GM23338 (cell line): ENCODE data around the gene ASXL2. TPM values are rescaled to one million over a fixed set of nuclear protein-coding genes. Genes with fewer than 3 reads are reported as not detected.

Source experiments
- ATAC-seq: fragments of 200-7000 bp; cut with Tn5 transposase; 3 replicates; pipeline ENCODE4 v1.9.1; 2020
- DNase-seq: peaks from one replicate; pipeline ENCODE4 v3.0.0-alpha.2; 2015; ENCODE audit warnings: low spot score
- H2AFZ ChIP-seq: fragments of 200-600 bp; sonication (generic); 2 replicates; pipeline ENCODE4 v1.8.0; 2016; ENCODE audit warnings: antibody characterized with exemption, mild to moderate bottlenecking, moderate library complexity
- H3F3A ChIP-seq: fragments of 200-600 bp; sonication (generic); replicated peaks from 2 replicates; pipeline ENCODE4 v1.8.0; 2017; ENCODE audit warnings: antibody characterized with exemption, mixed run types, low read depth
- H3K27ac ChIP-seq: fragments of 200-600 bp; sonication (generic); 2 replicates; pipeline ENCODE4 v1.6.1; 2016; ENCODE audit warnings: low read depth
- H3K27me3 ChIP-seq: fragments of 200-600 bp; sonication (generic); 2 replicates; pipeline ENCODE4 v1.8.0; 2016; ENCODE audit warnings: mild to moderate bottlenecking, mixed run types, moderate library complexity; ENCODE audit not compliant: insufficient read depth
- H3K36me3 ChIP-seq: fragments of 200-600 bp; sonication (generic); 2 replicates; pipeline ENCODE4 v1.8.0; 2016; ENCODE audit warnings: mild to moderate bottlenecking; ENCODE audit not compliant: insufficient read depth
- H3K4me1 ChIP-seq: fragments of 200-600 bp; sonication (generic); 2 replicates; pipeline ENCODE4 v1.8.0; 2016; ENCODE audit warnings: mild to moderate bottlenecking, moderate library complexity; ENCODE audit not compliant: insufficient read depth
- H3K4me2 ChIP-seq: fragments of 200-600 bp; sonication (generic); 2 replicates; pipeline ENCODE4 v1.7.1; 2017; ENCODE audit warnings: mixed run types
- H3K4me3 ChIP-seq: fragments of 200-600 bp; sonication (generic); 2 replicates; pipeline ENCODE4 v1.6.1; 2016; ENCODE audit warnings: mixed run types
- H3K79me2 ChIP-seq: fragments of 200-600 bp; sonication (generic); replicated peaks from 2 replicates; pipeline ENCODE4 v1.8.0; 2017; ENCODE audit warnings: mild to moderate bottlenecking; ENCODE audit not compliant: insufficient read depth
- H3K9me2 ChIP-seq: fragments of 200-600 bp; sonication (generic); 2 replicates; pipeline ENCODE4 v1.8.0; 2017; ENCODE audit not compliant: insufficient read depth
- H4K20me1 ChIP-seq: fragments of 200-600 bp; sonication (generic); replicated peaks from 2 replicates; pipeline ENCODE4 v1.8.0; 2017; ENCODE audit warnings: mild to moderate bottlenecking; ENCODE audit not compliant: insufficient read depth
- H3K27ac Mint-ChIP-seq: 2 replicates; pipeline ENCODE4 v1.8.0; 2020; ENCODE audit warnings: inconsistent platforms, mild to moderate bottlenecking, moderate library complexity, mixed read lengths
- H3K27me3 Mint-ChIP-seq: 3 replicates; pipeline ENCODE4 v1.8.0; 2022; ENCODE audit warnings: low read depth, mild to moderate bottlenecking, moderate library complexity, mixed read lengths, inconsistent platforms; ENCODE audit not compliant: insufficient read depth, poor library complexity
- H3K36me3 Mint-ChIP-seq: 3 replicates; pipeline ENCODE4 v1.8.0; 2021; ENCODE audit warnings: low read depth, mild to moderate bottlenecking, inconsistent platforms, moderate library complexity, mixed read lengths
- H3K4me1 Mint-ChIP-seq: 3 replicates; pipeline ENCODE4 v1.8.0; 2020; ENCODE audit warnings: mild to moderate bottlenecking, inconsistent platforms, mixed read lengths
- H3K4me3 Mint-ChIP-seq: 3 replicates; pipeline ENCODE4 v1.8.0; 2021; ENCODE audit warnings: moderate library complexity, mild to moderate bottlenecking, inconsistent platforms, mixed read lengths
- H3K9me3 Mint-ChIP-seq: 3 replicates; pipeline ENCODE4 v1.8.0; 2020; ENCODE audit warnings: moderate library complexity, mild to moderate bottlenecking, inconsistent platforms, mixed read lengths
- CREB1 ChIP-seq: fragments of 250-450 bp; sonication (Bioruptor Pico); IDR thresholded peaks from 2 replicates; pipeline ENCODE4 v1.5.0; 2020; ENCODE audit warnings: low read depth, mild to moderate bottlenecking, moderate library complexity
- CTCF ChIP-seq, 2 experiments: fragments of 200-600 bp in 1 of 2; sonication (generic) in 1 of 2; conservative IDR thresholded peaks; 2 replicates each; pipeline versions ENCODE4 v1.5.1 to v1.6.1; 2016 to 2017; ENCODE audit warnings: antibody characterized with exemption in 2 of 2, low read depth in 2 of 2, mild to moderate bottlenecking in 2 of 2, moderate library complexity in 1 of 2
- ETS1 ChIP-seq: IDR thresholded peaks from 2 replicates; pipeline ENCODE4 v1.6.1; 2016; ENCODE audit warnings: antibody characterized with exemption
- EZH2phosphoT487 ChIP-seq: fragments of 200-600 bp; sonication (generic); IDR thresholded peaks from one replicate; pipeline ENCODE4 v1.8.1; 2018; ENCODE audit warnings: antibody characterized with exemption; ENCODE audit not compliant: unreplicated experiment
- JUNB ChIP-seq: IDR thresholded peaks from one replicate; pipeline ENCODE4 v1.6.1; 2016; ENCODE audit warnings: antibody characterized with exemption; ENCODE audit not compliant: unreplicated experiment
- NANOG ChIP-seq: IDR thresholded peaks from 2 replicates; pipeline ENCODE4 v1.6.1; 2016; ENCODE audit warnings: antibody characterized with exemption, borderline replicate concordance
- POLR2AphosphoS5 ChIP-seq: IDR thresholded peaks from 2 replicates; pipeline ENCODE4 v1.6.1; 2016; ENCODE audit warnings: antibody characterized with exemption, low read depth
- REST ChIP-seq: IDR thresholded peaks from one replicate; pipeline ENCODE4 v1.6.1; 2018; ENCODE audit warnings: antibody characterized with exemption; ENCODE audit not compliant: unreplicated experiment
- STAT1 ChIP-seq: IDR thresholded peaks from one replicate; pipeline ENCODE4 v1.6.1; 2016; ENCODE audit warnings: antibody characterized with exemption; ENCODE audit not compliant: unreplicated experiment
- ZNF114 ChIP-seq: fragments of 250-450 bp; sonication (Bioruptor Pico); IDR thresholded peaks from 2 replicates; pipeline ENCODE4 v1.5.0; 2020; ENCODE audit warnings: mild to moderate bottlenecking, moderate library complexity
- ZNF331 ChIP-seq: fragments of 250-450 bp; sonication (Bioruptor Pico); IDR thresholded peaks from 2 replicates; pipeline ENCODE4 v1.5.0; 2020; ENCODE audit warnings: low read depth, mild to moderate bottlenecking, moderate library complexity
- polyA plus RNA-seq: library from polyadenylated mRNA; unstranded; fragments of >200 nt; fragmentation: Nextera tagmentation; extraction: Ambion mirVana; gene quantifications from 2 replicates; pipeline ENCODE4 v1.2.1, GENCODE V29; 2016
- total RNA-seq: library from RNA; depleted of rRNA; stranded (reverse); fragments of >200 nt; shearing (Covaris generic); gene quantifications from 2 replicates; pipeline ENCODE4 v1.2.3, GENCODE V29; 2014

The ASXL2 gene
- total and polyA plus RNA-seq, 2 experiments from 2014 or later: 7.0 to 21.8 TPM

- H3K27ac ChIP-seq: peak overlapping the region; percentile 66; the same call in 1 of the 2 replicates
- H3K4me1 Mint-ChIP-seq: peaks cover 10% of the 10 kb centered on the region; the same call in 2 of the 3 replicates
Observed at GRCh38 chr2:25829828-25830227, 48.5 kb downstream of the ASXL2 start.

GRCh38 chr2:25829377-25829704 is 48.9 kb downstream of the ASXL2 start:
- no peaks in the 10 kb centered on the region for H3F3A ChIP-seq
- no peaks in the 10 kb centered on the region for H3K9me2 ChIP-seq
- H3K27ac Mint-ChIP-seq: peak overlapping the region; percentile 52; the same call in 1 of the 2 replicates
- TF ChIP-seq JUNB (no peak), ETS1 (no peak), POLR2AphosphoS5 (no peak), ZNF331 (no peak), ZNF114 (CRISPR knock-in tag) (no peak), EZH2phosphoT487 (no peak), CREB1 (CRISPR knock-in tag) (no peak), NANOG (no peak), REST (no peak), CTCF (conservative IDR thresholded peaks at IDR 0.05; ENCODE audit: low read depth in 2 of 2) (no peak), STAT1 (no peak)

More at GRCh38 chr2:25829828-25830227, 48.5 kb downstream of the ASXL2 start:
- Mint-ChIP-seq H3K27ac (peak overlapping the region; percentile 52; the same call in 1 of the 2 replicates), H3K27me3 (peaks cover 1% of the 10 kb centered on the region), H3K36me3 (peaks cover 30% of the 10 kb centered on the region), H3K9me3 (peaks cover 10% of the 10 kb centered on the region), H3K4me3 (no peak overlapping the region)
- no peak overlapping the region for H2AFZ ChIP-seq
- 0 out of 2 replicates have a peak, but pooled peaks cover 10% of the 10 kb centered on the region for H4K20me1 ChIP-seq
- TF ChIP-seq JUNB: no peak
- DNase-seq (peak; percentile 15), ATAC-seq (peak; percentile 65)
- H3K4me2 ChIP-seq: no peak overlapping the region
- no peaks in the 10 kb centered on the region for H3F3A ChIP-seq
- H3K79me2 ChIP-seq: peaks cover 51% of the 10 kb centered on the region
- no peak overlapping the region for H3K4me3 ChIP-seq
- H3K4me1 ChIP-seq: peaks cover 12% of the 10 kb centered on the region
- H3K9me2 ChIP-seq: no peaks in the 10 kb centered on the region
- no peaks in the 10 kb centered on the region for H3K27me3 ChIP-seq
- H3K36me3 ChIP-seq: no peaks in the 10 kb centered on the region

More at GRCh38 chr2:25829377-25829704, 48.9 kb downstream of the ASXL2 start:
- Histone ChIP-seq H2AFZ (no peak overlapping the region), H3K4me2 (no peak overlapping the region), H3K4me1 (peaks cover 12% of the 10 kb centered on the region), H3K27ac (peak overlapping the region; percentile 66; the same call in 1 of the 2 replicates), H3K4me3 (no peak overlapping the region), H3K79me2 (peaks cover 48% of the 10 kb centered on the region), H4K20me1 (0 out of 2 replicates have a peak, but pooled peaks cover 10% of the 10 kb centered on the region), H3K36me3 (no peaks in the 10 kb centered on the region), H3K27me3 (no peaks in the 10 kb centered on the region)
- peaks cover 26% of the 10 kb centered on the region for H3K36me3 Mint-ChIP-seq
- H3K27me3 Mint-ChIP-seq: peaks cover 1% of the 10 kb centered on the region
- no peak for ATAC-seq
- H3K4me1 Mint-ChIP-seq: peaks cover 13% of the 10 kb centered on the region; the same call in 2 of the 3 replicates
- DNase-seq: no peak
- H3K4me3 Mint-ChIP-seq: no peak overlapping the region
- peaks cover 10% of the 10 kb centered on the region for H3K9me3 Mint-ChIP-seq
